ENCODE measurements around the gene MGAT3. TPM values are rescaled to one million over a fixed set of nuclear protein-coding genes. Genes with fewer than 3 reads are reported as not detected.

The MGAT3 gene
- total and polyA plus RNA-seq, 2 of the 13 experiments (the other 11 are each of a cell fraction or from before 2014, with no cell fraction given) = 0.11 to 0.15 TPM

DNA sequence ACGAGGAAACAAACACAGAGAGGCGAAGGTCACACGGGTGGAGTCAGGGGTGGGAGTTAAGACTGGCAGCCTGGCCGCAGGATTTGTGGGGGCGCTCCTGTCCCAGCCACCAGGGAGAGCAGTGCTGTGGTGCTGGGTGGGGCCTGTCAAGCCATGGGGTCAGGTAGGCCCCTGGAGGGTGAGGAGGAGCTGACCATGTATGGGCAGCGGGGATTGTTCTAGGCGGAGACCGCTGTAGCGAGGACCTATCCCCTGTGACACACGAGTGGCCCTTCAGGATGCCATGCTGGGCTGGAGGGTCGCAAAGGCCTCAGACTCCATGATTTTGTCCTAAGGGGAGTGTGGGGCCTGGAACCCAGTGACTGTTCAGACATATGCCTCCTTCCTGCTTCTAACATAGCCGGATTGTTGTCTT, 77.3 kb downstream of the MGAT3 start (continued):
- TF ChIP-seq ZNF235 (CRISPR knock-in tag; IDR thresholded peaks at IDR 0.05; ENCODE audit: borderline replicate concordance) (no peak), SMAD9 (CRISPR knock-in tag; IDR thresholded peaks at IDR 0.05) (no peak), KMT2B (CRISPR knock-in tag; IDR thresholded peaks at IDR 0.05) (no peak), PTBP1 (IDR thresholded peaks at IDR 0.05; ENCODE audit: low read depth, low read length, poor library complexity, severe bottlenecking) (no peak), TOE1 (CRISPR knock-in tag; IDR thresholded peaks at IDR 0.05) (no peak), NFE2L2 (IDR thresholded peaks at IDR 0.05; ENCODE audit: low read length) (no peak), RFXANK (CRISPR knock-in tag; IDR thresholded peaks at IDR 0.05) (no peak), FOXA1 (IDR thresholded peaks at IDR 0.05) (no peak), FOXA1 (CRISPR knock-in tag; IDR thresholded peaks at IDR 0.05) (no peak), NR2F6 (IDR thresholded peaks at IDR 0.05) (peak; percentile 60; the same call in 1 of the 2 replicates), NR2F6 (CRISPR knock-in tag; IDR thresholded peaks at IDR 0.05) (peak; percentile 71), NPAS2 (CRISPR knock-in tag; IDR thresholded peaks at IDR 0.05; ENCODE audit: borderline replicate concordance) (no peak), SMARCE1 (IDR thresholded peaks at IDR 0.05; ENCODE audit: borderline replicate concordance) (no peak)
- TF ChIP-seq, protein P1, sequence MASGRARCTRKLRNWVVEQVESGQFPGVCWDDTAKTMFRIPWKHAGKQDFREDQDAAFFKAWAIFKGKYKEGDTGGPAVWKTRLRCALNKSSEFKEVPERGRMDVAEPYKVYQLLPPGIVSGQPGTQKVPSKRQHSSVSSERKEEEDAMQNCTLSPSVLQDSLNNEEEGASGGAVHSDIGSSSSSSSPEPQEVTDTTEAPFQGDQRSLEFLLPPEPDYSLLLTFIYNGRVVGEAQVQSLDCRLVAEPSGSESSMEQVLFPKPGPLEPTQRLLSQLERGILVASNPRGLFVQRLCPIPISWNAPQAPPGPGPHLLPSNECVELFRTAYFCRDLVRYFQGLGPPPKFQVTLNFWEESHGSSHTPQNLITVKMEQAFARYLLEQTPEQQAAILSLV (CRISPR knock-in tag; IDR thresholded peaks at IDR 0.05; ENCODE audit: borderline replicate concordance) = peak; percentile 21; the same call in 1 of the 2 replicates
- TF ChIP-seq, protein P2, sequence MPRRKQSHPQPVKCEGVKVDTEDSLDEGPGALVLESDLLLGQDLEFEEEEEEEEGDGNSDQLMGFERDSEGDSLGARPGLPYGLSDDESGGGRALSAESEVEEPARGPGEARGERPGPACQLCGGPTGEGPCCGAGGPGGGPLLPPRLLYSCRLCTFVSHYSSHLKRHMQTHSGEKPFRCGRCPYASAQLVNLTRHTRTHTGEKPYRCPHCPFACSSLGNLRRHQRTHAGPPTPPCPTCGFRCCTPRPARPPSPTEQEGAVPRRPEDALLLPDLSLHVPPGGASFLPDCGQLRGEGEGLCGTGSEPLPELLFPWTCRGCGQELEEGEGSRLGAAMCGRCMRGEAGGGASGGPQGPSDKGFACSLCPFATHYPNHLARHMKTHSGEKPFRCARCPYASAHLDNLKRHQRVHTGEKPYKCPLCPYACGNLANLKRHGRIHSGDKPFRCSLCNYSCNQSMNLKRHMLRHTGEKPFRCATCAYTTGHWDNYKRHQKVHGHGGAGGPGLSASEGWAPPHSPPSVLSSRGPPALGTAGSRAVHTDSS (CRISPR knock-in tag; conservative IDR thresholded peaks at IDR 0.05) = no peak
- TF ChIP-seq, protein P3, sequence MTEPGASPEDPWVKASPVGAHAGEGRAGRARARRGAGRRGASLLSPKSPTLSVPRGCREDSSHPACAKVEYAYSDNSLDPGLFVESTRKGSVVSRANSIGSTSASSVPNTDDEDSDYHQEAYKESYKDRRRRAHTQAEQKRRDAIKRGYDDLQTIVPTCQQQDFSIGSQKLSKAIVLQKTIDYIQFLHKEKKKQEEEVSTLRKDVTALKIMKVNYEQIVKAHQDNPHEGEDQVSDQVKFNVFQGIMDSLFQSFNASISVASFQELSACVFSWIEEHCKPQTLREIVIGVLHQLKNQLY (CRISPR knock-in tag; IDR thresholded peaks at IDR 0.05) = no peak; the same call in 1 of the 2 replicates
- TF ChIP-seq, protein P4, sequence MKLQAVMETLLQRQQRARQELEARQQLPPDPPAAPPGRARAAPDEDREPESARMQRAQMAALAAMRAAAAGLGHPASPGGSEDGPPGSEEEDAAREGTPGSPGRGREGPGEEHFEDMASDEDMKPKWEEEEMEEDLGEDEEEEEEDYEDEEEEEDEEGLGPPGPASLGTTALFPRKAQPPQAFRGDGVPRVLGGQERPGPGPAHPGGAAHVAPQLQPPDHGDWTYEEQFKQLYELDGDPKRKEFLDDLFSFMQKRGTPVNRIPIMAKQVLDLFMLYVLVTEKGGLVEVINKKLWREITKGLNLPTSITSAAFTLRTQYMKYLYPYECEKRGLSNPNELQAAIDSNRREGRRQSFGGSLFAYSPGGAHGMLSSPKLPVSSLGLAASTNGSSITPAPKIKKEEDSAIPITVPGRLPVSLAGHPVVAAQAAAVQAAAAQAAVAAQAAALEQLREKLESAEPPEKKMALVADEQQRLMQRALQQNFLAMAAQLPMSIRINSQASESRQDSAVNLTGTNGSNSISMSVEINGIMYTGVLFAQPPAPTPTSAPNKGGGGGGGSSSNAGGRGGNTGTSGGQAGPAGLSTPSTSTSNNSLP (IDR thresholded peaks at IDR 0.05; ENCODE audit: low read depth, low read length) = no peak
- TF ChIP-seq, protein P5, sequence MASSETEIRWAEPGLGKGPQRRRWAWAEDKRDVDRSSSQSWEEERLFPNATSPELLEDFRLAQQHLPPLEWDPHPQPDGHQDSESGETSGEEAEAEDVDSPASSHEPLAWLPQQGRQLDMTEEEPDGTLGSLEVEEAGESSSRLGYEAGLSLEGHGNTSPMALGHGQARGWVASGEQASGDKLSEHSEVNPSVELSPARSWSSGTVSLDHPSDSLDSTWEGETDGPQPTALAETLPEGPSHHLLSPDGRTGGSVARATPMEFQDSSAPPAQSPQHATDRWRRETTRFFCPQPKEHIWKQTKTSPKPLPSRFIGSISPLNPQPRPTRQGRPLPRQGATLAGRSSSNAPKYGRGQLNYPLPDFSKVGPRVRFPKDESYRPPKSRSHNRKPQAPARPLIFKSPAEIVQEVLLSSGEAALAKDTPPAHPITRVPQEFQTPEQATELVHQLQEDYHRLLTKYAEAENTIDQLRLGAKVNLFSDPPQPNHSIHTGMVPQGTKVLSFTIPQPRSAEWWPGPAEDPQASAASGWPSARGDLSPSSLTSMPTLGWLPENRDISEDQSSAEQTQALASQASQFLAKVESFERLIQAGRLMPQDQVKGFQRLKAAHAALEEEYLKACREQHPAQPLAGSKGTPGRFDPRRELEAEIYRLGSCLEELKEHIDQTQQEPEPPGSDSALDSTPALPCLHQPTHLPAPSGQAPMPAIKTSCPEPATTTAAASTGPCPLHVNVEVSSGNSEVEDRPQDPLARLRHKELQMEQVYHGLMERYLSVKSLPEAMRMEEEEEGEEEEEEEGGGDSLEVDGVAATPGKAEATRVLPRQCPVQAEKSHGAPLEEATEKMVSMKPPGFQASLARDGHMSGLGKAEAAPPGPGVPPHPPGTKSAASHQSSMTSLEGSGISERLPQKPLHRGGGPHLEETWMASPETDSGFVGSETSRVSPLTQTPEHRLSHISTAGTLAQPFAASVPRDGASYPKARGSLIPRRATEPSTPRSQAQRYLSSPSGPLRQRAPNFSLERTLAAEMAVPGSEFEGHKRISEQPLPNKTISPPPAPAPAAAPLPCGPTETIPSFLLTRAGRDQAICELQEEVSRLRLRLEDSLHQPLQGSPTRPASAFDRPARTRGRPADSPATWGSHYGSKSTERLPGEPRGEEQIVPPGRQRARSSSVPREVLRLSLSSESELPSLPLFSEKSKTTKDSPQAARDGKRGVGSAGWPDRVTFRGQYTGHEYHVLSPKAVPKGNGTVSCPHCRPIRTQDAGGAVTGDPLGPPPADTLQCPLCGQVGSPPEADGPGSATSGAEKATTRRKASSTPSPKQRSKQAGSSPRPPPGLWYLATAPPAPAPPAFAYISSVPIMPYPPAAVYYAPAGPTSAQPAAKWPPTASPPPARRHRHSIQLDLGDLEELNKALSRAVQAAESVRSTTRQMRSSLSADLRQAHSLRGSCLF (CRISPR knock-in tag; IDR thresholded peaks at IDR 0.05; ENCODE audit: borderline replicate concordance) = no peak
